Measurements from ENCODE around the gene P2RY8. TPM values are rescaled to one million over a fixed set of nuclear protein-coding genes. Genes with fewer than 3 reads are reported as not detected.

P2RY8 gene
- 100 to 1,000 TPM in 2 of 3 donors, 10 to 100 TPM in 1; 73.7 to 114 (median 107) TPM for total RNA-seq
- 84.9 TPM for total RNA-seq (2013)

GRCh38 chrX:1537031-1537715 is at the start of gene P2RY8:
Gene P2RY8 (minus strand): TSS chrX:1537185. CDS start chrX:1466558, 70,627 bp downstream.
- H3K27me3 ChIP-seq (ENCODE audit: control insufficient read depth, insufficient read depth, low read length) = no peaks in the 10 kb centered on the region
- peak within 1 kb of the TSS; percentile 96 for H3K4me3 ChIP-seq (ENCODE audit: low read length)
- peaks cover 25% of the 10 kb centered on the region for H3K4me1 ChIP-seq (ENCODE audit: control insufficient read depth, insufficient read depth, low read length)
- Mint-ChIP-seq H3K36me3 (no peaks in the 10 kb centered on the region), H3K4me3 (peak within 1 kb of the TSS; percentile 93), H3K9me3 (no peaks in the 10 kb centered on the region), H3K27ac (peak within 1 kb of the TSS; percentile 95 to 97), H3K27me3 (ENCODE audit: low read depth in 2 of 2) (no peaks in the 10 kb centered on the region), H3K4me1 (peaks cover 21 to 26% of the 10 kb centered on the region in 2 donors)
- peak within 1 kb of the TSS; percentile 98 for H3K27ac ChIP-seq (ENCODE audit: low read length)
- TF ChIP-seq CTCF (IDR thresholded peaks at IDR 0.05) = no peak
- 0% methylated on average over 21 of the region's 27 CpGs for WGBS (ENCODE audit: insufficient coverage)
- ATAC-seq = peak; percentile 80 to 92 (median 85)
- intact Hi-C loops (cut with micrococcal nuclease) = loop anchor here (1.0 to 2.0 kb wide), 6 partner anchors 16 to 145 kb away; partner anchors contain the start of gene SLC25A6
- no peaks in the 10 kb centered on the region for H3K36me3 ChIP-seq (ENCODE audit: control insufficient read depth, insufficient read depth, low read length)
- H3K9me3 ChIP-seq (ENCODE audit: control insufficient read depth, insufficient read depth, low read length) = no peaks in the 10 kb centered on the region
- DNase-seq = peak; percentile 69 to 90

- H3K36me3 Mint-ChIP-seq = no peaks in the 10 kb centered on the region
- H3K27ac Mint-ChIP-seq = no peak overlapping the region
- H3K27me3 Mint-ChIP-seq (ENCODE audit: low read depth in 2 of 2) = no peaks in the 10 kb centered on the region
- no peak for DNase-seq
- H3K4me3 Mint-ChIP-seq = no peak overlapping the region
- H3K4me1 Mint-ChIP-seq = peaks cover 8 to 11% of the 10 kb centered on the region in 2 donors
- no peak overlapping the region for H3K4me3 ChIP-seq (ENCODE audit: low read length)
- intact Hi-C loops (cut with micrococcal nuclease) = no loop called here
- TF ChIP-seq CTCF (IDR thresholded peaks at IDR 0.05) = no peak
- peaks cover 6% of the 10 kb centered on the region for H3K4me1 ChIP-seq (ENCODE audit: control insufficient read depth, insufficient read depth, low read length)
- 95% methylated on average over 7 of the region's 8 CpGs for WGBS (ENCODE audit: insufficient coverage)
- ATAC-seq = no peak
- H3K9me3 ChIP-seq (ENCODE audit: control insufficient read depth, insufficient read depth, low read length) = peaks cover 4% of the 10 kb centered on the region
- no peaks in the 10 kb centered on the region for H3K36me3 ChIP-seq (ENCODE audit: control insufficient read depth, insufficient read depth, low read length)
- H3K27me3 ChIP-seq (ENCODE audit: control insufficient read depth, insufficient read depth, low read length) = no peaks in the 10 kb centered on the region
- H3K27ac ChIP-seq (ENCODE audit: low read length) = no peak overlapping the region
- H3K9me3 Mint-ChIP-seq = no peaks in the 10 kb centered on the region
Measured at GRCh38 chrX:1584237-1585011, 47.4 kb upstream of the P2RY8 start.

GRCh38 chrX:1582686-1583437 is 45.9 kb upstream of the P2RY8 start:
- Mint-ChIP-seq H3K4me1 (peaks cover 8 to 11% of the 10 kb centered on the region in 2 donors), H3K36me3 (no peaks in the 10 kb centered on the region), H3K9me3 (no peaks in the 10 kb centered on the region), H3K27ac (no peak overlapping the region), H3K27me3 (ENCODE audit: low read depth in 2 of 2) (no peaks in the 10 kb centered on the region), H3K4me3 (no peak overlapping the region)
- peak; percentile 24 to 63 (median 25) for ATAC-seq
- Histone ChIP-seq H3K4me3 (ENCODE audit: low read length) (no peak overlapping the region), H3K27me3 (ENCODE audit: control insufficient read depth, insufficient read depth, low read length) (no peaks in the 10 kb centered on the region), H3K9me3 (ENCODE audit: control insufficient read depth, insufficient read depth, low read length) (peaks cover 4% of the 10 kb centered on the region), H3K27ac (ENCODE audit: low read length) (no peak overlapping the region), H3K4me1 (ENCODE audit: control insufficient read depth, insufficient read depth, low read length) (peaks cover 6% of the 10 kb centered on the region), H3K36me3 (ENCODE audit: control insufficient read depth, insufficient read depth, low read length) (no peaks in the 10 kb centered on the region)
- DNase-seq = peak in 1 of 2 donors; percentile 85
- WGBS (ENCODE audit: insufficient coverage) = 64% methylated on average over 27 of the region's 27 CpGs
- intact Hi-C loops (cut with micrococcal nuclease) = no loop called here
- no peak for TF ChIP-seq CTCF (IDR thresholded peaks at IDR 0.05)
